Thyroid gland (tissue), 4 donors: ENCODE measurements around the gene DHDH.

Experiments
- CTCF ChIP-seq, 6 experiments: fragments of 200-600 bp in 3 of 6; fragments of 450-650 bp in 3 of 6; sonication (generic) in 3 of 6; IDR thresholded peaks; one replicate each; pipeline ENCODE4 v1.5.1; 2016 to 2019; ENCODE audit warnings: antibody characterized with exemption in 6 of 6, mild to moderate bottlenecking in 2 of 6, inconsistent platforms in 1 of 6, moderate library complexity in 1 of 6
- POLR2A ChIP-seq, 2 donors: fragments of 450-650 bp; IDR thresholded peaks; one replicate each; pipeline ENCODE4 v1.6.1; 2017; ENCODE audit warnings: antibody characterized with exemption in 2 of 2, mild to moderate bottlenecking in 2 of 2, moderate library complexity in 1 of 2

DNA sequence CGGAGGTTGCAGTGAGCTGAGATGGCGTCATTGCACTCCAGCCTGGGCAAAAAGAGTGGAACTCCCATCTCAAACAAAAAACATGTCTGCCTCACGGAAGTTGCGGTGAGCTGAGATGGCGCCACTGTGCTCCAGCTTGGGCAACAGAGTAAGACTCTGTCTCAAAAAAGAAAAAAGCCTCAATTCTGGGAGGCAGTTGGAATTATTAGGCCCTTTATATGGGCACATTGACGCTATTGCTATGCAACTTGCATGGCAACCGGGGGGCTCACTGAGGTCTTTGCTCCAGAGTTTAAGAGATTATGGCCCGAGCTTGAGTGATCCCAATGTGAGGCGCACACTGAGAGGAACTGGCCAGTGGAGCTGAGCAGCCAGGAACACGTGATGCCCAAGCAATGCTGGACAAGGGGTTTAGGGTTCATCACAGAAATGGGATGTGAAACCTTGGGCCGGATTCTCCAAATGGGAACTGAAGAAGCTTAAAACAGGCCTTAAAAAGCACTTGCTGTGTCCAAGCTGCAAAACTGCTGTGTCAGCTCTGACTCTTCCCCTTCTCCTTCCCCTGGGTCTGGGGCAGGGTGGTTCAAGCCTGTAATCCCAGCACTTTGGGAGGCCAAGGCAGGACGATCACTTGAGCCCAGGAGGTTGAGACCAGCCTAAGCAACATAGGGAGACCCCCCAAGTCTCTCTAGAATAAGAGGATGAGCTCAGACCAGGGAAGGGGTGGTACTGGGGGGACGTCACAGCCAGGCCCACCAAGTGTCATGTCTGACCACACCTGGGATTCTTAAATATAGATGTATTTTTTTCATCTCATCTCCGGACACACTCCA is 34.1 kb downstream of the DHDH start:
- TF ChIP-seq CTCF (IDR thresholded peaks at IDR 0.05) (no peak), POLR2A (IDR thresholded peaks at IDR 0.05) (no peak)
